HCT116 (cell line): Measurements from ENCODE around the gene R3HDML. TPM values are rescaled to one million over a fixed set of nuclear protein-coding genes. Genes with fewer than 3 reads are reported as not detected.

ENCODE experiments used
- ATAC-seq: fragments of 200-7000 bp; cut with Tn5 transposase; 2 replicates; pipeline ENCODE4 v1.9.1; 2020; ENCODE audit warnings: mild to moderate bottlenecking, moderate library complexity
- BruUV-seq: library from RNA; stranded (reverse); fragments of 400-500 nt; replicated peaks from 2 replicates; lab custom pipeline; 2021; lab: Mats Ljungman, UMichigan
- CTCF ChIA-PET: fragments of 300-600 bp; sonication (Branson Sonifier 250); formaldehyde crosslinking; loops from one replicate; lab custom pipeline; 2021; ENCODE audit warnings: antibody characterized with exemption; lab: Charles Lee
- POLR2A ChIA-PET: fragments of 300-600, 350-600 bp; sonication (Branson Sonifier 250); formaldehyde crosslinking; loops from one replicate; lab custom pipeline; 2021; ENCODE audit warnings: antibody characterized with exemption; lab: Charles Lee
- RAD21 ChIA-PET, 2 experiments: fragments of 300-600 bp; sonication (Branson Sonifier 250); formaldehyde crosslinking; loops; one replicate each; lab custom pipeline; 2023; ENCODE audit warnings: low total read pairs in 2 of 2; ENCODE audit not compliant: uncharacterized antibody in 2 of 2, unreplicated experiment in 2 of 2, low non-redundant PET in 1 of 2; lab: Charles Lee
- DNase-seq: peaks from one replicate; pipeline ENCODE4 v3.0.0-alpha.2; 2010; ENCODE audit warnings: low read depth, low spot score
- H2AFZ ChIP-seq: fragments of 200-600 bp; shearing (Covaris generic), sonication (generic); 2 replicates; pipeline ENCODE4 v1.6.1; 2017; ENCODE audit warnings: low read depth, mixed run types, mixed read lengths, antibody characterized with exemption, low read length; ENCODE audit not compliant: poor library complexity, severe bottlenecking
- H3K27ac ChIP-seq: 2 replicates; pipeline ENCODE4 v1.5.1; 2012; ENCODE audit warnings: low read depth, low read length
- H3K27me3 ChIP-seq: fragments of 200-600 bp; sonication (generic); 2 replicates; pipeline ENCODE4 v1.6.1; 2016; ENCODE audit warnings: mixed run types, low read length, mixed read lengths; ENCODE audit not compliant: insufficient read depth
- H3K36me3 ChIP-seq, 2 experiments: fragments of 200-500 bp in 1 of 2; fragments of 200-600 bp in 1 of 2; sonication (Bioruptor generic) in 1 of 2; sonication (generic) in 1 of 2; 2 replicates each; pipeline versions ENCODE4 v1.5.1 to v1.6.1; 2014 to 2016; ENCODE audit warnings: low read length in 2 of 2, inconsistent platforms in 1 of 2, mixed read lengths in 1 of 2, mixed run types in 1 of 2; ENCODE audit not compliant: insufficient read depth in 2 of 2, control insufficient read depth in 1 of 2
- H3K4me1 ChIP-seq, 2 experiments: fragments of 200-600 bp in 1 of 2; sonication (generic) in 1 of 2; 2 replicates each; pipeline versions ENCODE4 v1.5.1 to v1.6.1; 2012 to 2017; ENCODE audit warnings: low read length in 2 of 2, inconsistent platforms in 1 of 2, mild to moderate bottlenecking in 1 of 2, mixed read lengths in 1 of 2, mixed run types in 1 of 2, moderate library complexity in 1 of 2; ENCODE audit not compliant: insufficient read depth in 2 of 2, control insufficient read depth in 1 of 2
- H3K4me2 ChIP-seq: fragments of 200-600 bp; sonication (generic); 2 replicates; pipeline ENCODE4 v1.6.1; 2017; ENCODE audit warnings: mixed run types, low read length, mixed read lengths
- H3K4me3 ChIP-seq, 2 experiments: fragments of 200-600 bp in 1 of 2; sonication (generic) in 1 of 2; replicated peaks in 1 of 2; 2 replicates each; pipeline ENCODE4 v1.5.1; 2011 to 2016; ENCODE audit warnings: low read length in 2 of 2, control low read depth in 1 of 2, low read depth in 1 of 2, mild to moderate bottlenecking in 1 of 2, mixed read lengths in 1 of 2, mixed run types in 1 of 2
- H3K79me2 ChIP-seq: fragments of 200-600 bp; sonication (generic); 2 replicates; pipeline ENCODE4 v1.6.1; 2017; ENCODE audit warnings: mild to moderate bottlenecking, mixed run types, low read length, moderate library complexity, mixed read lengths; ENCODE audit not compliant: insufficient read depth
- H3K9ac ChIP-seq: fragments of 200-600 bp; sonication (generic); 2 replicates; pipeline ENCODE4 v1.6.1; 2016; ENCODE audit warnings: low read length, mixed read lengths
- H3K9me2 ChIP-seq: fragments of 200-600 bp; sonication (generic), shearing (Covaris generic); 2 replicates; pipeline ENCODE4 v1.6.1; 2017; ENCODE audit warnings: mixed run types, mild to moderate bottlenecking, moderate library complexity; ENCODE audit not compliant: insufficient read depth
- H3K9me3 ChIP-seq, 2 experiments: fragments of 200-500 bp in 1 of 2; fragments of 200-600 bp in 1 of 2; sonication (Bioruptor generic) in 1 of 2; sonication (generic) in 1 of 2; 2 replicates each; pipeline ENCODE4 v1.6.1; 2014 to 2017; ENCODE audit warnings: low read length in 2 of 2, mixed read lengths in 2 of 2, inconsistent platforms in 1 of 2, low read depth in 1 of 2, mild to moderate bottlenecking in 1 of 2, mixed run types in 1 of 2, moderate library complexity in 1 of 2; ENCODE audit not compliant: control insufficient read depth in 1 of 2, insufficient read depth in 1 of 2
- H4K20me1 ChIP-seq: fragments of 200-600 bp; sonication (generic), shearing (Covaris generic); 2 replicates; pipeline ENCODE4 v1.6.1; 2017; ENCODE audit warnings: mixed run types, mild to moderate bottlenecking, moderate library complexity; ENCODE audit not compliant: insufficient read depth
- EGR1 ChIP-seq: IDR thresholded peaks from 2 replicates; pipeline ENCODE4 v1.6.1; 2012; ENCODE audit warnings: low read depth
- EZH2 ChIP-seq: fragments of 200-600 bp; sonication (generic); IDR thresholded peaks from 2 replicates; pipeline ENCODE4 v1.6.1; 2017; ENCODE audit warnings: antibody characterized with exemption, mixed run types
- POLR2AphosphoS5 ChIP-seq: IDR thresholded peaks from 2 replicates; pipeline ENCODE4 v1.6.1; 2011; ENCODE audit warnings: mild to moderate bottlenecking, low read depth, low read length, moderate library complexity
- SIN3A ChIP-seq: IDR thresholded peaks from 2 replicates; pipeline ENCODE4 v1.6.1; 2012; ENCODE audit warnings: low read depth
- intact Hi-C: fragments of 100-400 bp; cut with micrococcal nuclease; formaldehyde crosslinking; loops from 2 replicates; pipeline ENCODE4 v1.10.0; 2022
- total RNA-seq: library from RNA; stranded (reverse); gene quantifications from one replicate; pipeline ENCODE4 v1.2.1, GENCODE V29; 2021; ENCODE audit not compliant: unreplicated experiment
- TF ChIP-seq, protein P1 (sequence below): IDR thresholded peaks from 2 replicates; pipeline ENCODE4 v1.6.1; 2012
- TF ChIP-seq, protein P2 (sequence below), 3 experiments: fragments of 200-600 bp in 1 of 3; sonication (generic) in 1 of 3; IDR thresholded peaks in 2 of 3; conservative IDR thresholded peaks in 1 of 3; 2 replicates each; pipeline ENCODE4 v1.5.1; 2012 to 2017; ENCODE audit warnings: low read depth in 2 of 3, low read length in 2 of 3, antibody characterized with exemption in 1 of 3, borderline replicate concordance in 1 of 3, control low read depth in 1 of 3, mild to moderate bottlenecking in 1 of 3, mixed read lengths in 1 of 3, mixed run types in 1 of 3, moderate library complexity in 1 of 3; ENCODE audit not compliant: insufficient read depth in 1 of 3
- TF ChIP-seq, protein P3 (sequence below): IDR thresholded peaks from 2 replicates; pipeline ENCODE4 v1.6.1; 2012

Gene R3HDML
- total RNA-seq, 1 experiment from 2014 or later, result not detected

DNA sequence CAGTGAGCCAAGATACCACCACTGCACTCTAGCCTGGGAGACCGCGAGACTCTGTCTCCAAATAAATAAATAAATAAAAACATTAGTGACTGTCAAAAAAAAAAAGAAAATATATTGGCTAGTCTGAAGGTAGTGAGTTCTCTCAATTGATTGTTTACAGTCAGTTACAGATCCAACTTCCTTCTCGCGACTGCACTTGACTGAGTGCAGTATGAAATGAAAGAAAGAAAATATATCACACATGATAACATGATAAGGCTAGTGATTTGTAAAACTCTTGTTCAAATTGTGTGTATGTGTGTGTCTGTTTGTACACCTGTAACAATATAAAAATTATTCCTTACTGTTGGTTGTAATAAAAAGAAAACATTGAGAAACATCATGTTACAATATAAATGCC is 7.9 kb downstream of the R3HDML start:
- no peaks in the 10 kb centered on the region for H3K27me3 ChIP-seq
- no peak overlapping the region for H3K4me2 ChIP-seq
- no peak overlapping the region for H2AFZ ChIP-seq
- no peaks in the 10 kb centered on the region for H4K20me1 ChIP-seq
- H3K9ac ChIP-seq, result no peak overlapping the region
- H3K36me3 ChIP-seq, result no peaks in the 10 kb centered on the region
- H3K79me2 ChIP-seq, result no peaks in the 10 kb centered on the region
- no peak overlapping the region for H3K4me3 ChIP-seq
- POLR2A ChIA-PET, result no interaction called here
- RAD21 ChIA-PET, result no interaction called here
- TF ChIP-seq, protein P1, sequence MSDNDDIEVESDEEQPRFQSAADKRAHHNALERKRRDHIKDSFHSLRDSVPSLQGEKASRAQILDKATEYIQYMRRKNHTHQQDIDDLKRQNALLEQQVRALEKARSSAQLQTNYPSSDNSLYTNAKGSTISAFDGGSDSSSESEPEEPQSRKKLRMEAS, result no peak
- TF ChIP-seq POLR2AphosphoS5 (no peak), EGR1 (no peak), SIN3A (no peak)
- TF ChIP-seq, protein P2, sequence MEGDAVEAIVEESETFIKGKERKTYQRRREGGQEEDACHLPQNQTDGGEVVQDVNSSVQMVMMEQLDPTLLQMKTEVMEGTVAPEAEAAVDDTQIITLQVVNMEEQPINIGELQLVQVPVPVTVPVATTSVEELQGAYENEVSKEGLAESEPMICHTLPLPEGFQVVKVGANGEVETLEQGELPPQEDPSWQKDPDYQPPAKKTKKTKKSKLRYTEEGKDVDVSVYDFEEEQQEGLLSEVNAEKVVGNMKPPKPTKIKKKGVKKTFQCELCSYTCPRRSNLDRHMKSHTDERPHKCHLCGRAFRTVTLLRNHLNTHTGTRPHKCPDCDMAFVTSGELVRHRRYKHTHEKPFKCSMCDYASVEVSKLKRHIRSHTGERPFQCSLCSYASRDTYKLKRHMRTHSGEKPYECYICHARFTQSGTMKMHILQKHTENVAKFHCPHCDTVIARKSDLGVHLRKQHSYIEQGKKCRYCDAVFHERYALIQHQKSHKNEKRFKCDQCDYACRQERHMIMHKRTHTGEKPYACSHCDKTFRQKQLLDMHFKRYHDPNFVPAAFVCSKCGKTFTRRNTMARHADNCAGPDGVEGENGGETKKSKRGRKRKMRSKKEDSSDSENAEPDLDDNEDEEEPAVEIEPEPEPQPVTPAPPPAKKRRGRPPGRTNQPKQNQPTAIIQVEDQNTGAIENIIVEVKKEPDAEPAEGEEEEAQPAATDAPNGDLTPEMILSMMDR (IDR thresholded peaks at IDR 0.05 in 2 of 3, conservative IDR thresholded peaks at IDR 0.05 in 1 of 3; ENCODE audit: borderline replicate concordance in 1 of 3, insufficient read depth in 1 of 3, low read depth in 2 of 3, low read length in 2 of 3), result no peak
- no peak for ATAC-seq
- no peaks in the 10 kb centered on the region for H3K9me3 ChIP-seq
- no peak overlapping the region for H3K27ac ChIP-seq
- no peaks in the 10 kb centered on the region for H3K4me1 ChIP-seq
- CTCF ChIA-PET, result no interaction called here
- no peaks in the 10 kb centered on the region for H3K9me2 ChIP-seq
- no peak for DNase-seq
- intact Hi-C loops, result no loop called here
- BruUV-seq, result no TSS peak

DNA sequence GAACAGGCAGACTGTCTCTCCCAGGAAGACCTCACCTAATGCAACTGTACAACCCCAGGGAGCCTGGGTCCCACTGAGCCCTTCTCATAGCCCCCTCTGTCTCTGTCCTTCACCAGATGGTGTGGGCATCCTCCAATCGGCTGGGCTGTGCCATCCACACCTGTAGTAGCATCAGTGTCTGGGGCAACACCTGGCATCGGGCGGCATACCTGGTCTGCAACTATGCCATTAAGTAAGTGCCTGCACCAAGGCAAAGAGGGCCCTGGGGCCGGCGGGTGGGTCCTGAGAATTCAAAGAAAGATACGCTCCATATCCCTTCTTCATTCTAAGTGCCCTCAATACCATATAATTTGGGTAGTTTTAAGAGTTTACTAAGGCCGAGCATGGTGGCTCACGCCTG is 8.3 kb downstream of the R3HDML start:
- ChIA-PET CTCF (no interaction called here), POLR2A (no interaction called here), RAD21 (no interaction called here)
- intact Hi-C loops, result no loop called here
- Histone ChIP-seq H3K9me2 (no peaks in the 10 kb centered on the region), H3K27me3 (no peaks in the 10 kb centered on the region), H3K27ac (no peak overlapping the region), H3K4me2 (no peak overlapping the region), H2AFZ (no peak overlapping the region), H3K36me3 (no peaks in the 10 kb centered on the region), H3K9ac (no peak overlapping the region), H3K9me3 (no peaks in the 10 kb centered on the region), H4K20me1 (no peaks in the 10 kb centered on the region), H3K4me1 (no peaks in the 10 kb centered on the region), H3K79me2 (no peaks in the 10 kb centered on the region), H3K4me3 (no peak overlapping the region)
- ATAC-seq (no peak), DNase-seq (no peak)
- TF ChIP-seq, protein P2 (IDR thresholded peaks at IDR 0.05 in 2 of 3, conservative IDR thresholded peaks at IDR 0.05 in 1 of 3; ENCODE audit: borderline replicate concordance in 1 of 3, insufficient read depth in 1 of 3, low read depth in 2 of 3, low read length in 2 of 3), result no peak
- no peak for TF ChIP-seq POLR2AphosphoS5
- TF ChIP-seq, protein P1, result no peak
- TF ChIP-seq EZH2, result no peak
- TF ChIP-seq, protein P3, sequence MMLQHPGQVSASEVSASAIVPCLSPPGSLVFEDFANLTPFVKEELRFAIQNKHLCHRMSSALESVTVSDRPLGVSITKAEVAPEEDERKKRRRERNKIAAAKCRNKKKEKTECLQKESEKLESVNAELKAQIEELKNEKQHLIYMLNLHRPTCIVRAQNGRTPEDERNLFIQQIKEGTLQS, result no peak
- BruUV-seq, result no TSS peak
